Daoy (cell line): Measurements from ENCODE around the gene TEX51. TPM values are rescaled to one million over a fixed set of nuclear protein-coding genes. Genes with fewer than 3 reads are reported as not detected.

Experiments used
- DNase-seq: peaks from one replicate; pipeline ENCODE4 v3.0.0-alpha.2; 2015; ENCODE audit warnings: low read depth
- total RNA-seq: library from RNA; depleted of rRNA; stranded (reverse); fragments of >200 nt; shearing (Covaris generic); gene quantifications from 2 replicates; pipeline ENCODE4 v1.2.3, GENCODE V29; 2014

Gene TEX51
- total RNA-seq, 1 experiment from 2014 or later = not detected

- DNase-seq = no peak
Observed at GRCh38 chr2:126878601-126879000, 20.1 kb upstream of the TEX51 start.

DNA sequence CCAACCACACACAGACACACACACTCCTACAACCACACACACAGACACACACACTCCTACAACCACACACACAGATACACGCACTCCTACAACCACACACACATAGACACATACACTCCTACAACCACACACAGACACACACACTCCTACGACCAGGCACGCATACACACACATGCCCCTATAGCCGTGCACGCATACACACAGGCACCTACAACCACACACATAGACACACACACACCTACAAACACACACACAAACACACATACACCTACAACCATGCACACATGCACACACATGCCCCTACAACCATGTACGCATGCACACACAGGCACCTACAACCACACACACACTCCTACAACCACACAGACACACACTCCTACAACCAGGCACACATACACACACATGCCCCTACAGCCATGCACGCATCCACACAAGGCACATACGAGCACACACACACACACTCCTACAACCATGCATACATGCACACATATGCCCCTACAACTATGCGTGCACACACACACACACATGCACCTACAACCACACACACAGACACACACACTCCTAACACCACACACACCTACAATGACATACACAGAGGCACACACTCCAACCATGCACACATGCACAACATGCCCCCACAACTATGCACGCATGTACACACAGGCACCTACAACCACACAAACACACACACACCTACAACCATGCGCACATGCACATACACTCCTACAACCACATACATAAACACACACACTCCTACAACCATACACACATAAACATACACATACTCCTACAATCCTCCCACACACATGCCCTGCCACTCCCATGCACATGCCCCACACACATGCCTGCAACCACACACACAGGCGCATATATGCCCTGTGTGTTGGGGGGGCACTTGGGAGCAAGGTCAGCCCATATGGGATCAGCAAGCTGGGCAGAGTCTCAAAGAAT lies 19.1 kb upstream of the TEX51 start:
- DNase-seq = no peak

GRCh38 chr2:126880324-126880723 lies 18.4 kb upstream of the TEX51 start:
- no peak for DNase-seq

DNA sequence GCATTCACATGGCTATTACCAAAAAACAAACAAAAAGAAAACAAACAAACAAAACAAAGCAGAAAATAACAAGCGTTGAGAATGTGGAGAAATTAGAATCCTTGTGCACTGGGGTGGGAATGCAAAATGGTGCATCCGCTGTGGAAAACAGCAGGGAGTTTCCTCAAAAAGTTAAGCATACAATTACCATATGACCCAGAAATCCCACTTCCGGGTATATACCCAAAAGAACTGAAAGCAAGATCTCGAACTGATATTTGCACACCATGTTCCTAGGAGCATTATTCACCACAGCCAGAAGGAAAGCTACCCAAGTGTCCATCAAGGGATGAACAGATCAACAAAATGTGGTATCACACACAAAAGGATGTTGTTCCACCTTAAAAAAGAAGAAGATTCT lies 17.9 kb upstream of the TEX51 start:
- DNase-seq = no peak

DNA sequence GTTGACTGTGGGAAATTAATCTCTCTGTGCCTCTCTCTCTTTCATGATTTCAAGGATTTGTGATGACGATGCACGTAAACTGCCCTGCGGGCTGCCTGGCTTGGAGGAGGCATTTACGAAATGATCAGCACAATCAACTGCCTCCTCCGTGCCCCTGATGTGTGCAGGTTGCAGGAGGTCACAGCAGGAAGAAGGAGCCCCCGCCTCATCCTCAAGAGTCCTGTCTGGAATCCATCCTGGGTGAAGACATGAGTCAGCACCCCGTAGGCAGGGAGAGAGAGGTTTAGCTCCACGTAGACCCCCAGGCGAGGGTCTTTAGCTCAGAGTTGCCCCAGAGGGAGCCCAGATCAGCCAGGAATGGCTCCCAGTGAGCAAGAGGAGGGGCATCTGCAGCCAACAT lies 17.1 kb upstream of the TEX51 start:
- DNase-seq = no peak

GRCh38 chr2:126882181-126882580 lies 16.5 kb upstream of the TEX51 start:
- DNase-seq = no peak

DNA sequence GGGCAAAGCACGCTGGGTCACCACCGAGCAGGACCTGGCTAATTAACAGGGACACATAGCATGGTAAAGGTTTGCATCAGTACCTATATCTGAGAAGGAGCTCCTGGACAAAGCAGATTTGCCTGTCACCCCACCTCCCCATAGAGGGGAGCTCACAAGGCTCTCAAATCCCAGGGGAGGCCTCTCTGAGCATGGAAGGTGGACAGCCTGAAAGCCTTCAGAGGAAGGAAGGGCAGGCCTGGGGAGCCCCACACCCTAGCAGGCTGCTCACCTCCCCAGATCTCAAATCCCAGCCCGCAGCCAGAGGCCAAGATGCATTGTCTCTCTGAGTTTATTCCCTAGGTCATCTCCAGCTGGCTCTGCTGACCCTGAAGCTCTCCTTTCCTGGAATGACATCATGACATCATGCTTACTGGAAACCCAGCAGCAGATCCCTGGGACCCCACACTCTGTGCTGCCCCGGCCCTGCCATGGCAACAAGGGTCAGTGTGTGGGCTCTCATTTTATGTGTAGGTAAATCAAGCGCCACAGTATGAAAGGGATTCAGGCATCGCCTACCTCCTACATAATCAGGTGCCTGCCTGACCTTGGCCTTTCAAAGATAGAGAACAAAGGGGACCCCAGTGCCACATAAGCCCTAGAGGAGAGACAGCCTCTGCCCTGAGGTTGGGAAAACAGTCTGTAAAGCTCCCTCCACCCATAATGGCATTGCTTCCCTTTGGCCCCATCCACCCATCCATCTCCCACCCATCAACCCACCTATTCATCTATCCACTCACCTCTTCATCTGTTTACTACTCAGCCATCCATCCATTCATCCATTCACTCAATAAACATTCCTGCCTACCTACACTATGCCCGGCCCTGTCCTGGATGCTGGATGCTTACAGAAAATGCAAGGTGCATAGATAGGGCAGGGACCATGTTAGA lies 15.7 kb upstream of the TEX51 start:
- no peak for DNase-seq

DNA sequence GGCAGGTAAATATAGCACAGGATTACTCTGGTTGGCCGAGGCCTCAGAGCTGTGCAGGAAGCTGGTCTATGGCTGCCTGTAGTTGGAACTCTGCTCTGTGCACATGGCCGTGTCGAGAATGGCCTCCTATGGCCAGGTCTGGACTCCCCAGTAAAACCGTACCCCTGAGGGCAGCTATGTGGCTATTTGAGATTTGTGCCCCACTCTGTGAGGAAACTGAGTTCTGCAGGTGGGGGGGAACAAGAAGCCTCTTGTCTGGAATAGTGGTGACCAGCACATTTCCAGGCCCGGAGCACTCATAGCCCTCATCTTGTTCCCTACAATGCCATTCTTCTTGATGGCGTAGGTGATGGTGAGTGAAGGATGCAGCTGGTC lies 15.0 kb upstream of the TEX51 start:
- no peak for DNase-seq

DNA sequence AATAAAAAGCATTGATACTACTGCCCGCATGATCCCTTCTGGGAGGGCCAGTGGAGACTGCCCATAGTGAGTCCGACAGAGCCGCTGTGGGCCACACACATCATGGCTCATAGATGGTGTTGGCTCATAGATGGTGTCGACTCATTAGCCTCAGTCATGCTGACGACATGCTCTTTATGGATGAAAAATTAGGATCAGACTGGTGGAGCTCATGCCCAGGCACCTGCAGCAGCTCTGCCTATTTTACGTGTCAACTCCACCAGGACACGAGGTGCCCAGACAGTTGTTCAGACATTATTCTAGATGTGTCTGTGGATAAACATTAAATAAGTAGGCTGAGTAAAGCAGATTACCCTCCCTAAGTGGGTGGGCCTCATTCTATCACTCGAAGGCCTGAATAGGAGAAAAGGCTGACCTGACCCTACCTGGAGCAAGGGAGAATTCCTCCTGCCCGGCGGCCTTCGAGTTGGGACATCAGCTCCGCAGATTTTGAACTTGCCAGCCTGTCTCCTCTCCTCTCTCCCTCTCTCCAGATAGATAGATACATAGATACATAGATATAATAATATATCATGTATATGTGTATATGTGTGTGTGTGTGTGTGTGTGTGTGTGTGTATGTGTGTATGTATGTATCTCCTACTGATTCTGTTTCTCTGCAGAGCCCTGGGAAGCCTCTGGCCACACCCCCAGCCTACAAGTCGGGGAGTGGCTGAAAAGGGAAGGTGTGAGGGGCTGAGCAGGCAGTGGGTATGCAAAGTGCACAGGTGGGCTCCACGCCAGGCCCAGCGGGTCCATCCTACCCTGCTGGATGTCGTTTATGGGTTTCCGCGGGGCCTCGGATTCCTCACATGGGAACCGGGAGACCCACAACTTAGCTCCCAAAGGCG lies 13.6 kb upstream of the TEX51 start:
- DNase-seq = no peak

DNA sequence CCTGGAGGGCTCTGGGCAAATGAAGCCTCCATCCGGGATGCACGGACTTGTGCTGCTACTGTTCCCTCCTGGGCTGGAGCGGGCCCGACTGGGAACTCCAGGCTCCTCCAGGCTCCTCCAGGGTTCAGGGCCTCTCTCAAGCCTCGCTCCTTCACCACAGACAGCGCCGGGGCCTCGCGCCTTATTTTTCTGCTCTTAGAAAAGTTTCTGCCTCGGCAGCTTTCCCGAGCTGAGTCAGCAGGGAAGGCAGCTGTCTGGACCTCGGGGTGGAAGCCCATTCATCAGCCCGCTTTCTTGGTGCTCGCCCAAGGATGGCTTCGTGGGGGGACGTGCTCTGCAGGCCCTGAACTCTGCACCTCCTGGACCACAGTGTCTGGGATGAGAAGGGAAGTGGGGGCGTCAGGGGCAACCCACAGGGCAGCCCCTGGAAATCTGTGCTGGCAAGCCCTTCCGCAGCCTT lies 12.9 kb upstream of the TEX51 start:
- peak; percentile 26 for DNase-seq

DNA sequence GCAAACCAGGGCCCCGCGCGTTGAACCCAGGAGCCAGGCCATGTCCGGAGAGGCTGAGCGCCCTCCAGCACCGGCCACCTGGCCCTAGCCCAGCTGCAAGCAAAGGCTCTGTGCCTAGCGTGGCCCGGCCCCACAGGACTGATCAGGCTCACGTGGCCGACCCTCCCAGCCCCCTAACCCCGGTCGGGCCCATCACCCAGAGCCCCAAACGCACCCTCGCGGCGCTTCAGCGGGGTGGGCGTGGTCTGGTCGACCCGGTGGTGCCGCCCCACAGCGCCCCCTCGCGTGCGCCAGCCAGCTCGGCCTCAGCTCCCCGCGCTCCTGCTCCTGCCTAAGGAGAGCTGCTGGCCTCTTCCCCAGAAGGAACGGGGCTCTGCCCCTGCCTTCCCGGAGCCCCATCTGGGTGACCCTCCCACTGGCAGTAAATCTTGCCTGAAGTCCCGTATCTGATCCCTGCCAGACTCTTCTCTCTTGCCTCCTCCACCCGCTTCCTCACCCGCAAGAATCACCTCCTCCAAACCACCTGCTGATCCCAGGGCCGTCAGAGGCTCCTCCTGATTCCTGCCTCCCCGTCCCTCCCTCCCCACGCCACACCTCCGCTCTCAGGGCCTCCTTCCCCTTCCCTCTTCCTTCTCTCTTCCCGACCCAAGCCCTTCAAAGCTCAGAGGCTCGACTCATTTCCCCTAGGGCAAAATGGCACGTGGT lies 12.3 kb upstream of the TEX51 start:
- DNase-seq = peak; percentile 78

DNA sequence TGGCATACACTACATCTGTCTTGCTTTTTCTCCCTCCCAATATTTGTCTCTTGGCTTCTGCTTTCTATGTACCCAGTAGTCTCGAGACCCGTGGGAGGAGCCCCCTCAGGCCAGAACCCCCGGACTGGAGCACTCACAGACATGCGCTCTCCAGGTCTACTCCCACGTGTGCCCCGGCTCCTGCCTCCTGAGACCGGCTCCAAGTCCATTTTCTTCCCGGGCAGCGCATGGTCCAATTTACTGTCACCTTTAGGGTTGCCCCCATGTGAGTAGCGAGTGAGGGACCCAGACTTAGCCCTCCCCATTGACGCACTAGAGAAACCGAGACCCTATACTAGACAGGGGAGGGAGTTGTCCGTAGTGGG lies 11.8 kb upstream of the TEX51 start:
- DNase-seq = no peak

DNA sequence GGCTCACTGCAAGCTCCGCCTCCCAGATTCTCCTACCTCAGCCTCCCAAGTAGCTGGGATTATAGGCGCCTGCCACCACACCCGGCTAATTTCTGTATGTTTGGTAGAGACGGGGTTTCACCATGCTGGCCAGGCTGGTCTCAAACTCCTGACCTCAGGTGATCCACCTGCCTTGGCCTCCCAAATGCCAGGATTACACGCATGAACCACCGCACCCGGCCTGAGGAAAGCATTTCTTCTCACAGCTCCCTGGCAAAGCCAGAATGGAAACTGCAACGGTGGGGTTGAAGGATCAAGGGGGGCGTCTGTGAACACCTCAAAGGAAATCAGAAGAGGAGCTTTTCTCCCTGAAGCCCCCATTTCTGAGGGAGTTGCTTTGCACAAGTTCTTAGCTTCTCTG lies 11.2 kb upstream of the TEX51 start:
- DNase-seq = no peak

DNA sequence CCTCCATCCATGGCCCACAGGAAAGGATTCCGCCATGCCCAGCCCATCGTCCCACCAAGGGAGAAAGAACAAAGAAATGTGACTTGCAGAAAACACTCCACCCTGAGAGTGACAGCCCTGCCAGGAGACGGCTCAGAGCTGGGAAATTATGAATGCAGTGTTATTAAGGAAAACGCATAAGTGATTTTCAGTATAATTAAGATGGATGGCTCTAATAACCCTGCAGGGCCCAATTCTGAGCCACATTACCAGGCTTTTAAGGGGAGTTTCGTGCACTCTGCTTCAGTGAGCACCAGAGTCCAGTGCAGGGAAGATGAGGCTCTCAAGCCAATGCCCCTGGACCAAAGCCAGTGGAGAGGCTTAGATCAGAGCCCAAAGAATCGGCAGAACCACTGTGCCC lies 10.6 kb upstream of the TEX51 start:
- DNase-seq = no peak

DNA sequence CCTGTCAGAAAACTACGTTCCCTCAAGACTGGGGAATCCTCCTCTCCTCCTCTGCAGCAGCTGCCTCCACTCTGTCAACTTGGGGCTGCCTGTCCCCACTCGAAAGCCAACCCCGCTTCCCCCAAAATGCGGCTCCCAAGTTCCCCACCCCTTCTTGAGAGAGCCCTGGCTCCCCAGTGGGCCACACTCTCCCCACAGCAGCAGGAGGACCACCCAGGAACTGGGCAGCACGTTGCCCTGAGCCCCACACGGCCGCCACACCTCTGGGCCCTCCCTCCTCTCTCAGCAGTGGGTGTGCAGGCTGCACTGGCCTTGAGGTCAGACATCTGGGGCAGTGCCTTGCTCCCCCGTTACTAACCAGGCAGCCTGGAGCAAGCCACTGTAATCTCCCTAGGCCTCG lies 9.6 kb upstream of the TEX51 start:
- DNase-seq = no peak

GRCh38 chr2:126889496-126890135 lies 9.1 kb upstream of the TEX51 start:
- no peak for DNase-seq

- DNase-seq = no peak
Observed at GRCh38 chr2:126890136-126890510, 8.6 kb upstream of the TEX51 start.

DNA sequence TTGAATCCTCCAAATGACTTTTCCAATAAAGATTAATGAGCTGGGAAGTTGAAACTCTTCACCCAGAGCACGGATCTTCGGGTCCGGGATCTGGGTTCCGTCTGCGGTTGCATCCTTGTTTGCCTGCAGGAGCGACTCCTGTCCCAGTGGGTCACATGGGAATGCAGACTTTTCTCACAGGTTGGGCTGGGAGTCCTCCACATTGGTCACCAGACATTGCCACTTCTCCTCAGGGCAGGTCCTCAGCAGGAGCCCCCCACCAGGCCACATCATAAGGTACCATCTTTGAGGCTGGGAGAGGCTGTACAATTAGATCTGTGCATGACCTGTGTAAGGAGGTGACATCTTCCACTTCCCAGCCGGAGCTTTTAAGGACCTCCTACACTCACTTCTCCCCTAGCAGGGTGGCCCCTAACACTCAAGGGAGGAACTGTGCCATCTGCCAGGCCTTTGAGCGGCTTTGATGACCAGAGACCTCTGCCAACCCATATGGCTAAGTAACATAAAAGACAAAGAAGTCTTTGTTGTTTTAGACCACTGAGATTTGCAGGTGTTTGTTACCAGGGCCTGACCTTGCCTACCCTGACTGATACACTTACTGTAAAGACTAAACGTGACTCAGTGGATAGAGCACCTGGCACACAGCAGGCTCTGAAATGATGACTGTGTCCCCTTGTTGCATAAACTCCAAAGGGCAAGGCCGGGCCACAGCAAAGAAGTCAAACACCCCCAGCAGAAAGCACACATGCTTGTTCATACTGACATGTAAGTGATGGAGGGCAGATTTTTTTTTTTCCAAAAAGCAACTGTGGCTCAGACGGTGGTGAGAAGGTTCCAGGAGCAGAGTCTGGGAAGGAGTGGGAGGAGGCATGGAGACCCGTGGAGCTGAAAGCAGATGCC lies 7.9 kb upstream of the TEX51 start:
- no peak for DNase-seq

GRCh38 chr2:126891681-126892500 lies 6.8 kb upstream of the TEX51 start:
- DNase-seq = no peak
